Mesendoderm (in vitro differentiated cells): ENCODE data around the gene RTF2.
A peak's percentile ranks its signal among the peaks of the same experiment; 100 is the strongest.

Experiments
- DNase-seq: peaks from one replicate; pipeline ENCODE4 v3.0.0; 2013
- H2AK5ac ChIP-seq: 2 replicates; pipeline ENCODE4 v1.6.1; 2013; ENCODE audit warnings: low read length, inconsistent platforms
- H2BK120ac ChIP-seq: 2 replicates; pipeline ENCODE4 v1.6.1; 2013; ENCODE audit warnings: low read depth, mild to moderate bottlenecking, low read length, moderate library complexity, mixed read lengths
- H2BK15ac ChIP-seq: replicated peaks from 2 replicates; pipeline ENCODE4 v1.6.1; 2013; ENCODE audit warnings: low read depth, mild to moderate bottlenecking, moderate library complexity
- H2BK5ac ChIP-seq: 2 replicates; pipeline ENCODE4 v1.6.1; 2013; ENCODE audit warnings: low read length, inconsistent platforms
- H3K18ac ChIP-seq: 2 replicates; pipeline ENCODE4 v1.6.1; 2013; ENCODE audit warnings: mild to moderate bottlenecking, low read length, mixed read lengths
- H3K23ac ChIP-seq: one replicate; pipeline ENCODE4 v1.6.1; 2013; ENCODE audit warnings: low read length
- H3K27ac ChIP-seq: 2 replicates; pipeline ENCODE4 v1.5.1; 2013; ENCODE audit warnings: low read depth, mild to moderate bottlenecking, inconsistent platforms, low read length, moderate library complexity
- H3K27me3 ChIP-seq: 2 replicates; pipeline ENCODE4 v1.6.1; 2013; ENCODE audit warnings: low read length, control low read depth, mild to moderate bottlenecking, inconsistent platforms; ENCODE audit not compliant: insufficient read depth, poor library complexity
- H3K36me3 ChIP-seq: 2 replicates; pipeline ENCODE4 v1.6.1; 2013; ENCODE audit warnings: low read length, inconsistent platforms; ENCODE audit not compliant: control insufficient read depth, insufficient read depth
- H3K4ac ChIP-seq: one replicate; pipeline ENCODE4 v1.6.1; 2013; ENCODE audit warnings: low read depth, mild to moderate bottlenecking, low read length, moderate library complexity
- H3K4me1 ChIP-seq: 2 replicates; pipeline ENCODE4 v1.6.1; 2013; ENCODE audit warnings: low read depth, low read length, inconsistent platforms; ENCODE audit not compliant: control insufficient read depth
- H3K4me2 ChIP-seq: 2 replicates; pipeline ENCODE4 v1.6.1; 2013; ENCODE audit warnings: low read length
- H3K4me3 ChIP-seq: 2 replicates; pipeline ENCODE4 v1.5.1; 2013; ENCODE audit warnings: mild to moderate bottlenecking, low read length
- H3K56ac ChIP-seq: one replicate; pipeline ENCODE4 v1.6.1; 2013; ENCODE audit warnings: low read length
- H3K79me1 ChIP-seq: 2 replicates; pipeline ENCODE4 v1.6.1; 2013; ENCODE audit warnings: low read length, inconsistent platforms
- H3K79me2 ChIP-seq: 2 replicates; pipeline ENCODE4 v1.6.1; 2013; ENCODE audit warnings: mild to moderate bottlenecking, low read length; ENCODE audit not compliant: control insufficient read depth, insufficient read depth
- H3K9ac ChIP-seq: 2 replicates; pipeline ENCODE4 v1.6.1; 2013; ENCODE audit warnings: low read length, inconsistent platforms
- H4K5ac ChIP-seq: one replicate; pipeline ENCODE4 v1.6.1; 2013; ENCODE audit warnings: low read length
- H4K8ac ChIP-seq: one replicate; pipeline ENCODE4 v1.6.1; 2013; ENCODE audit warnings: low read depth, mild to moderate bottlenecking, control low read depth, low read length, moderate library complexity
- WGBS: extraction: QIAGEN DNeasy Blood & Tissue Kit; methylation state at CpG from one replicate; pipeline ENCODE4 v1.1.7; 2013; ENCODE audit warnings: low lambda C conversion rate, missing lambda C conversion rate; ENCODE audit not compliant: insufficient coverage; ENCODE audit errors: extremely low coverage; 5-methylcytosine and 5-hydroxymethylcytosine counted together

RTF2 gene

DNA sequence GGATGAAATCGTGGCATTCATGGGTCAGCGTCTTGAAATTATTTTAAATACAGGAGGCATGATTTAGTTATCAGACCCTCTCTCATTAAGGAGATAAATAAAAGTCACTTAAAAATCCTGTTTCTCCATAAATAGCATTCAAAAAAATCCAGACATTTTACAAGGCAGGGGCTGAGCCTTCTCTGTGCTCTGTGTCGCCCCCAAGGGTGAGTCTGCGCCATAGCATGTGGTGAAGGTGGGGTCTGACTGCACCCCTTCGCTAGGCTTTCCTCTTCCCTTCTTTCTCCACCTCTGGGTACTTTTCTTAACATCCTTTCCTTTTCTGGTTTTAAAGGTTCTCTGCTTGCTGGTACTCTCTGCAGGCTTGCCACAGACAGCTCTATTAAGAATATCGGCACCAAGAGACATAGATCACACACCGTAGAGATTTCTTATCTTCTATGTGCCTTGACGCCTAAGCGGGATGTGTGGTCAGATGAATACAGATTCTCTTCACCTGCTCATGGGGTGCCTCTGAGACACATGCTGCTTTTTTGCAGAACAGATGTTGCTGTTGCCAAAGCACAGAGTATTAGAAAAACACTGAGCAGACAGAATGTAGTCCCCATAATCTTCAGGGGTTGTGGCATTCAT, 36.1 kb downstream of the RTF2 start:
- Histone ChIP-seq H2BK120ac (no peak overlapping the region), H3K79me2 (no peaks in the 10 kb centered on the region), H2AK5ac (no peak overlapping the region), H3K18ac (no peak overlapping the region), H3K4ac (no peak overlapping the region), H3K9ac (no peak overlapping the region), H3K4me2 (no peak overlapping the region), H3K27ac (no peak overlapping the region), H2BK5ac (no peak overlapping the region), H4K5ac (no peak overlapping the region), H3K36me3 (no peaks in the 10 kb centered on the region), H4K8ac (no peak overlapping the region), H3K4me1 (no peaks in the 10 kb centered on the region), H3K27me3 (no peaks in the 10 kb centered on the region), H3K23ac (no peak overlapping the region), H2BK15ac (no peak overlapping the region), H3K79me1 (no peaks in the 10 kb centered on the region), H3K56ac (no peak overlapping the region), H3K4me3 (no peak overlapping the region)
- peak; percentile 16 for DNase-seq
- no CpG with 5 or more reads among the region's 9 CpGs for WGBS

DNA sequence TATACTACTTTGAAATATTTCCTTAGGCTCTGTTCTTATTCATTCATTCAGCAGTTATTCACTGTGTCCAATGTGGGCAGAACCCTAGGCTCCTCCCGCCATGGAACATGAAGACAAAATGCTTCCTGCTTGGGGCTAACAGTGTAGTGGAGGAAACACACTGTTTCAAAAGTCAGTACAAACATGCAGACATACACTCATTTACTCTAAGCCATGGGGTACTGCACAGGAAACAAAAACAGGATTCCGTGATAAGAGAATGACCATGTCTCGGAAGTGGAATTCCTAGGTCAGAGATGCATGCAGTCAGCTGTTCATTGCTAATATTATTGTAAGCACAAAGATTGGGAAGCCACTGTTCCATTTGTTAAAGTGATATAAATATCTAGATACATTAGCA, 37.7 kb downstream of the RTF2 start:
- Histone ChIP-seq H3K36me3 (no peaks in the 10 kb centered on the region), H3K27ac (no peak overlapping the region), H3K56ac (no peak overlapping the region), H4K5ac (no peak overlapping the region), H3K27me3 (no peaks in the 10 kb centered on the region), H4K8ac (no peak overlapping the region), H3K18ac (no peak overlapping the region), H3K9ac (no peak overlapping the region), H2AK5ac (no peak overlapping the region), H2BK5ac (no peak overlapping the region), H2BK15ac (no peak overlapping the region), H3K4me1 (no peaks in the 10 kb centered on the region), H3K4me3 (no peak overlapping the region), H3K79me1 (no peaks in the 10 kb centered on the region), H3K4ac (no peak overlapping the region), H3K23ac (no peak overlapping the region), H3K4me2 (no peak overlapping the region), H3K79me2 (no peaks in the 10 kb centered on the region), H2BK120ac (no peak overlapping the region)
- no CpG with 5 or more reads among the region's 3 CpGs for WGBS
- no peak for DNase-seq

DNA sequence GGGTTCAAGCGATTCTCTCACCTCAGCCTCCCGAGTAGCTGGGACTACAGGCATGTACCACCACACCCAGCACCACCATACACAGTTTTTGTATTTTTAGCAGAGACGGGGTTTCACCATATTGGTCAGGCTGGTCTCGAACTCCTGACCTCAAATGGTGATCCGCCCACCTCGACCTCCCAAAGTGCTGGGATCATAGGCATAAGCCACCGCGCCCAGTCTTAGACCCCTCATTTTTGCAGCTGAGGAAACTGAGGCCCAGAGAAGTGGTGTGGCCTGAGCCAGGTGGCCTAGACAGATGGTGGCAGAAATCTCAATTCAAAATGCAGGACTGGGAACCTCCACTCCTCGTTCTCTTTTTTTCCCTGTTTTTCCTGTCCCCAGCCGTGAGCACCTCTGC, 43.5 kb downstream of the RTF2 start:
- H3K4me2 ChIP-seq = no peak overlapping the region
- no peaks in the 10 kb centered on the region for H3K79me1 ChIP-seq
- H2BK120ac ChIP-seq = no peak overlapping the region
- H3K23ac ChIP-seq = no peak overlapping the region
- H3K79me2 ChIP-seq = no peaks in the 10 kb centered on the region
- no peak overlapping the region for H3K4me3 ChIP-seq
- H3K36me3 ChIP-seq = peaks cover 5% of the 10 kb centered on the region
- no peak overlapping the region for H4K5ac ChIP-seq
- no peak overlapping the region for H4K8ac ChIP-seq
- H3K9ac ChIP-seq = no peak overlapping the region
- no peak overlapping the region for H3K4ac ChIP-seq
- no peak overlapping the region for H2BK15ac ChIP-seq
- H3K4me1 ChIP-seq = peaks cover 4% of the 10 kb centered on the region
- WGBS = no CpG with 5 or more reads among the region's 10 CpGs
- no peak overlapping the region for H3K56ac ChIP-seq
- H3K27ac ChIP-seq = no peak overlapping the region
- no peak for DNase-seq
- no peaks in the 10 kb centered on the region for H3K27me3 ChIP-seq
- no peak overlapping the region for H2AK5ac ChIP-seq
- H3K18ac ChIP-seq = no peak overlapping the region
- H2BK5ac ChIP-seq = no peak overlapping the region

DNA sequence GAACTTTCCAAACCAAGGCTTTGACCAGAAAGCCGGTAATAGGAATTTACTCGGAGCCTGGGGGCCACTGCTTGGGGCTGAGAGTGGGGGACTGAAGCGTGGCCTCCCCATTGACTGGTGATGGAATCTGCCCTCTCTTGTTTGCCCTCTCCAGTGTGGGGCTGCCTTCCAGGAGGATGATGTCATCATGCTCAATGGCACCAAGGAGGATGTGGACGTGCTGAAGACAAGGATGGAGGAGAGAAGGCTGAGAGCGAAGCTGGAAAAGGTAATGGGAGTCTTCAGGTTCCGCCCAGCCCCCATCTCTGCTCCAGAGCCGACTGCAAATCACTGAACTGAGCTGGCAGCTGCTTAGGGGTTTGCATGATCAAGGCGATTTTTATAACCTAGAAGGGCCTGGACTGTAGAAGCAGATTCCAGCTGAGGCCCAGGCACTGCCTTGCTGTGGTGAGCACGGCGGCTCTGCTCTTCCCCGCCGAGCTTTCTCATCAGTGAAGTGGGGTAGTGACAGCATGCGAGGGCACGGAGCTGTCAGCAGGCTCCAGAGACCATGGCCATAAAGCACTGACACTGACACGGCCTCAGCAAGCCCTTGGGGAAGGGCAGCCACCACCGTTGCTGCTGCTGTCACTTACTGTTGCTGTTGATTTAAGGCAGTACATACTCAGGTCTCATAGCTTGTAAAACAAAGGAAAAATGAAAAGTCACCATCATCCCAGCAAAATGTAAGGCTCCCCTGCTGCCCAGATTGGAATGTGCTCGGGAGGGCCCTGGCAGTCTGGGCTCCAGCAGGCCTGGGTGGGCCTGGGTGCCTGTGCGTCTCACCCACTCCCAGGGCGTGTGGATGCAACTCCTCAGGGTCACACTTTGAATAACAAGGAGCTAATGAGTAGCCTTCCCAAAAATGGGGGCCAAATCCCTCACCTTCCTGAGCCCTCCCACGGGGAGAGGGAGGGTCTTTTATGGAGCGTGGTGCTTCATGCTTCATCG, 45.0 kb downstream of the RTF2 start:
- H3K4me3 ChIP-seq = no peak overlapping the region
- H3K27ac ChIP-seq = no peak overlapping the region
- no peak overlapping the region for H2BK5ac ChIP-seq

DNA sequence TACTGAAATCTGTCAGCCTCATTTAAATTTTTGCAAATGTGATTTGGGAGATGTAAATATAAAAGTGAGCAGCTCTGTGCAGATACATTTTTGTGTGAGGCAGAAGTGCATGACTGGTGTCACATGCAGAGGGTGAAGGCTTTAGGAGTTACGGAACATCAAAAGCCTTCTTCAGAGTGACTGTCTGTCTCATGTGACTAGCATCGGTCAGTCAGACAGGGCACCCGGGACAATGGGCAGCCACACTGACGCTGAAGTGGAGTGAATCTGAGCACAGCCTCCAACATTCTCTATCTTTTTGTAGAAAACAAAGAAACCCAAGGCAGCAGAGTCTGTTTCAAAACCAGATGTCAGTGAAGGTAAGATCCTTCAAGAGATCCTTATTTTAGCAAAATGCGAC, 48.2 kb downstream of the RTF2 start:
- no peak overlapping the region for H3K4me3 ChIP-seq
- peaks cover 13% of the 10 kb centered on the region for H3K36me3 ChIP-seq

More for the DNA sequence above, 45.0 kb downstream of the RTF2 start:
- no peak overlapping the region for H3K23ac ChIP-seq
- H3K79me1 ChIP-seq = no peaks in the 10 kb centered on the region
- H3K4ac ChIP-seq = no peak overlapping the region
- no peaks in the 10 kb centered on the region for H3K27me3 ChIP-seq
- no peak overlapping the region for H3K18ac ChIP-seq
- no peak overlapping the region for H3K56ac ChIP-seq
- no peak overlapping the region for H3K4me2 ChIP-seq
- H2BK120ac ChIP-seq = no peak overlapping the region
- H4K8ac ChIP-seq = no peak overlapping the region
- no peak overlapping the region for H3K9ac ChIP-seq
- H3K4me1 ChIP-seq = peaks cover 4% of the 10 kb centered on the region
- H2BK15ac ChIP-seq = no peak overlapping the region
- H3K79me2 ChIP-seq = no peaks in the 10 kb centered on the region
- no peak overlapping the region for H2AK5ac ChIP-seq
- H4K5ac ChIP-seq = no peak overlapping the region
- WGBS = no CpG with 5 or more reads among the region's 22 CpGs
- H3K36me3 ChIP-seq = peaks cover 7% of the 10 kb centered on the region
- peak; percentile 74 for DNase-seq

More for the DNA sequence above, 48.2 kb downstream of the RTF2 start:
- no peak overlapping the region for H3K56ac ChIP-seq
- H3K4me1 ChIP-seq = peaks cover 4% of the 10 kb centered on the region
- no peak for DNase-seq
- H3K23ac ChIP-seq = no peak overlapping the region
- H2BK15ac ChIP-seq = no peak overlapping the region
- no peak overlapping the region for H3K18ac ChIP-seq
- H2AK5ac ChIP-seq = no peak overlapping the region
- WGBS = no CpG with 5 or more reads among the region's 5 CpGs
- no peak overlapping the region for H4K5ac ChIP-seq
- H3K27ac ChIP-seq = no peak overlapping the region
- no peak overlapping the region for H4K8ac ChIP-seq
- H3K4ac ChIP-seq = no peak overlapping the region
- H3K9ac ChIP-seq = no peak overlapping the region
- H2BK120ac ChIP-seq = no peak overlapping the region
- no peaks in the 10 kb centered on the region for H3K79me2 ChIP-seq
- H2BK5ac ChIP-seq = no peak overlapping the region
- no peaks in the 10 kb centered on the region for H3K27me3 ChIP-seq
- no peaks in the 10 kb centered on the region for H3K79me1 ChIP-seq
- H3K4me2 ChIP-seq = no peak overlapping the region
